ENCODE measurements around the gene EIF3F.

EIF3F gene

GRCh38 chr11:7964873-7965272 lies 22.3 kb upstream of the EIF3F start:
- no peak for DNase-seq
- H3K4me1 ChIP-seq (ENCODE audit: control extremely low read depth in 1 of 4, control insufficient read depth in 4 of 4, insufficient read depth in 4 of 4, low read length in 3 of 4): no peaks in the 10 kb centered on the region
- H3K9me3 ChIP-seq (ENCODE audit: control extremely low read depth in 1 of 5, control insufficient read depth in 4 of 5, insufficient read depth in 2 of 5, low read depth in 1 of 5, low read length in 4 of 5): peaks cover 0 to 2% (median 0%) of the 10 kb centered on the region in 5 experiments
- no peak overlapping the region for H3K27ac ChIP-seq (ENCODE audit: insufficient read depth in 1 of 2, low read depth in 1 of 2, low read length in 2 of 2, poor library complexity in 1 of 2, severe bottlenecking in 2 of 2)
- peaks cover 0 to 13% (median under 1%) of the 10 kb centered on the region in 5 experiments for H3K27me3 ChIP-seq (replicated peaks in 2 of 5; ENCODE audit: control insufficient read depth in 4 of 5, insufficient read depth in 5 of 5, low read length in 4 of 5)
- POLR2A ChIA-PET: no interaction called here
- H3K36me3 ChIP-seq (ENCODE audit: control insufficient read depth in 4 of 4, insufficient read depth in 4 of 4, low read length in 3 of 4): no peaks in the 10 kb centered on the region
- H3K4me3 ChIP-seq (ENCODE audit: control insufficient read depth in 1 of 7, extremely low read depth in 1 of 7, insufficient read depth in 4 of 7, low read depth in 2 of 7, low read length in 6 of 7): no peak overlapping the region
- CTCF ChIA-PET: no interaction called here

DNA sequence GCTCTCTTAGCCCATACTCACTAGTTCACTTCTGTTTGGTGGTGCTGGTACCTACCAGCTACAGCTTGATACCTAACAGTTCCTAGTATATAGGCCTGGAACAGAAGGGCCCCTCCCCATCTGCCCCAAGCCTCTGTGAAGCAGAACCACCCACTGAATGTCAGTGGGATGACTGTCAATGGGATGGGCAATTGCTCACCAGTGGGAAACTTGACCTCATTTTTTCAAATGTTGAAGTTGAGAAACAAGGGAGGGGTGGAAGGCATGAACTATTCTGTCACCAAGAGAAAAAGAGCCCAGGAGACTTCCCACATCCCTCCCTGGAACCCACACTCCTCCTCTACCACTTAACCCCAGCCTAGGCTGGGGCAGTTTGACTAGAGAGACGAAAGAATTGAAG lies 21.8 kb upstream of the EIF3F start, which contains the start of gene NLRP10:
NLRP10 (minus strand) TSS at position 62 of the 400 bp plus-strand sequence. CDS start 1,952 bp downstream, outside the sequence.
- no peak within 1 kb of the TSS for H3K27ac ChIP-seq (ENCODE audit: insufficient read depth in 1 of 2, low read depth in 1 of 2, low read length in 2 of 2, poor library complexity in 1 of 2, severe bottlenecking in 2 of 2)
- ChIA-PET CTCF (interaction anchor here (0.8 kb wide), 1 partner anchor 41 kb away, joined by 3 read pairs; no protein-coding TSS in a partner anchor), POLR2A (no interaction called here)
- no CpG with 5 or more reads among the region's 1 CpG for WGBS (ENCODE audit: insufficient coverage)
- no peaks in the 10 kb centered on the region for H3K4me1 ChIP-seq (ENCODE audit: control extremely low read depth in 1 of 4, control insufficient read depth in 4 of 4, insufficient read depth in 4 of 4, low read length in 3 of 4)
- H3K4me3 ChIP-seq (ENCODE audit: control insufficient read depth in 1 of 7, extremely low read depth in 1 of 7, insufficient read depth in 4 of 7, low read depth in 2 of 7, low read length in 6 of 7): no peak within 1 kb of the TSS
- H3K36me3 ChIP-seq (ENCODE audit: control insufficient read depth in 4 of 4, insufficient read depth in 4 of 4, low read length in 3 of 4): no peaks in the 10 kb centered on the region
- peaks cover 0 to 2% (median 0%) of the 10 kb centered on the region in 5 experiments for H3K9me3 ChIP-seq (ENCODE audit: control extremely low read depth in 1 of 5, control insufficient read depth in 4 of 5, insufficient read depth in 2 of 5, low read depth in 1 of 5, low read length in 4 of 5)
- DNase-seq: no peak
- peaks cover 0 to 13% (median 4%) of the 10 kb centered on the region in 5 experiments for H3K27me3 ChIP-seq (replicated peaks in 2 of 5; ENCODE audit: control insufficient read depth in 4 of 5, insufficient read depth in 5 of 5, low read length in 4 of 5)

GRCh38 chr11:7967097-7967496 lies 20.0 kb upstream of the EIF3F start:
- no peaks in the 10 kb centered on the region for H3K36me3 ChIP-seq (ENCODE audit: control insufficient read depth in 4 of 4, insufficient read depth in 4 of 4, low read length in 3 of 4)
- peaks cover 0 to 5% (median 4%) of the 10 kb centered on the region in 5 experiments for H3K27me3 ChIP-seq (replicated peaks in 2 of 5; ENCODE audit: control insufficient read depth in 4 of 5, insufficient read depth in 5 of 5, low read length in 4 of 5)
- DNase-seq: no peak
- H3K4me3 ChIP-seq (ENCODE audit: control insufficient read depth in 1 of 7, extremely low read depth in 1 of 7, insufficient read depth in 4 of 7, low read depth in 2 of 7, low read length in 6 of 7): no peak overlapping the region
- POLR2A ChIA-PET: no interaction called here
- H3K27ac ChIP-seq (ENCODE audit: insufficient read depth in 1 of 2, low read depth in 1 of 2, low read length in 2 of 2, poor library complexity in 1 of 2, severe bottlenecking in 2 of 2): no peak overlapping the region
- 100% methylated on average over 1 of the region's 1 CpG for WGBS (ENCODE audit: insufficient coverage)
- no peaks in the 10 kb centered on the region for H3K4me1 ChIP-seq (ENCODE audit: control extremely low read depth in 1 of 4, control insufficient read depth in 4 of 4, insufficient read depth in 4 of 4, low read length in 3 of 4)
- H3K9me3 ChIP-seq (ENCODE audit: control extremely low read depth in 1 of 5, control insufficient read depth in 4 of 5, insufficient read depth in 2 of 5, low read depth in 1 of 5, low read length in 4 of 5): no peaks in the 10 kb centered on the region
- CTCF ChIA-PET: no interaction called here

- Histone ChIP-seq H3K9me3 (ENCODE audit: control extremely low read depth in 1 of 5, control insufficient read depth in 4 of 5, insufficient read depth in 2 of 5, low read depth in 1 of 5, low read length in 4 of 5) (no peaks in the 10 kb centered on the region), H3K4me1 (ENCODE audit: control extremely low read depth in 1 of 4, control insufficient read depth in 4 of 4, insufficient read depth in 4 of 4, low read length in 3 of 4) (no peaks in the 10 kb centered on the region), H3K36me3 (ENCODE audit: control insufficient read depth in 4 of 4, insufficient read depth in 4 of 4, low read length in 3 of 4) (no peaks in the 10 kb centered on the region), H3K4me3 (ENCODE audit: control insufficient read depth in 1 of 7, extremely low read depth in 1 of 7, insufficient read depth in 4 of 7, low read depth in 2 of 7, low read length in 6 of 7) (no peak overlapping the region), H3K27ac (ENCODE audit: insufficient read depth in 1 of 2, low read depth in 1 of 2, low read length in 2 of 2, poor library complexity in 1 of 2, severe bottlenecking in 2 of 2) (no peak overlapping the region), H3K27me3 (replicated peaks in 2 of 5; ENCODE audit: control insufficient read depth in 4 of 5, insufficient read depth in 5 of 5, low read length in 4 of 5) (peaks cover 0 to 5% (median 4%) of the 10 kb centered on the region in 5 experiments)
- ChIA-PET CTCF (interaction anchor here (1.5 kb wide), 1 partner anchor 19 kb away, joined by 5 read pairs; the partner anchor contains the start of gene EIF3F), POLR2A (no interaction called here)
- DNase-seq: no peak
Measured at GRCh38 chr11:7967826-7968225, 19.3 kb upstream of the EIF3F start.

DNA sequence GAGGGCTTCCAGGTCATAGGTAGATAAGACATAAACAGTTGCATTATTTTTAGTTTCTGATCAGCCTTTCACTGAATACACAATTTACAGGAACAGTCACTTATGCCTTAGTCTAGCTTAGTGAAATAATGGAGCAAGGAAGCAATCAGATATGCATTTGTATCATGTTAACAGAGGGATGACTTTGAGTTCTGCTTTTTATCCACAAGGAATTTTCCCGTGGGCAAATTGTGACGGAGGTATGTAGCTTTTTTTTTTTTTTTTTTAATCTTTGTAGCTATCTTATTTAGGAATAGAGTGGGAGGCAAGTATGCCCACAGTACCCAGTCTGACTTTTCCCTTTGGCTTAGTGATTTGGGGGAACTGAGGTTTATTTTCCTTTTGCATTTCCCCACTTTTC lies 18.5 kb upstream of the EIF3F start:
- POLR2A ChIA-PET: no interaction called here
- Histone ChIP-seq H3K27ac (ENCODE audit: insufficient read depth in 1 of 2, low read depth in 1 of 2, low read length in 2 of 2, poor library complexity in 1 of 2, severe bottlenecking in 2 of 2) (no peak overlapping the region), H3K36me3 (ENCODE audit: control insufficient read depth in 4 of 4, insufficient read depth in 4 of 4, low read length in 3 of 4) (no peaks in the 10 kb centered on the region), H3K9me3 (ENCODE audit: control extremely low read depth in 1 of 5, control insufficient read depth in 4 of 5, insufficient read depth in 2 of 5, low read depth in 1 of 5, low read length in 4 of 5) (no peaks in the 10 kb centered on the region), H3K4me3 (ENCODE audit: control insufficient read depth in 1 of 7, extremely low read depth in 1 of 7, insufficient read depth in 4 of 7, low read depth in 2 of 7, low read length in 6 of 7) (no peak overlapping the region), H3K4me1 (ENCODE audit: control extremely low read depth in 1 of 4, control insufficient read depth in 4 of 4, insufficient read depth in 4 of 4, low read length in 3 of 4) (no peaks in the 10 kb centered on the region), H3K27me3 (replicated peaks in 2 of 5; ENCODE audit: control insufficient read depth in 4 of 5, insufficient read depth in 5 of 5, low read length in 4 of 5) (peaks cover 0 to 5% (median 4%) of the 10 kb centered on the region in 5 experiments)
- CTCF ChIA-PET: interaction anchor here (1.5 kb wide), 1 partner anchor 18 kb away, joined by 5 read pairs; the partner anchor contains the start of gene EIF3F
- no peak for DNase-seq
- WGBS (ENCODE audit: insufficient coverage): 92% methylated on average over 2 of the region's 2 CpGs

- Histone ChIP-seq H3K4me3 (ENCODE audit: control insufficient read depth in 1 of 7, extremely low read depth in 1 of 7, insufficient read depth in 4 of 7, low read depth in 2 of 7, low read length in 6 of 7) (no peak overlapping the region), H3K27me3 (replicated peaks in 2 of 5; ENCODE audit: control insufficient read depth in 4 of 5, insufficient read depth in 5 of 5, low read length in 4 of 5) (peaks cover 0 to 5% (median 4%) of the 10 kb centered on the region in 5 experiments)
- CTCF ChIA-PET: interaction anchor here (0.6 kb wide), 1 partner anchor 51 kb away, joined by 3 read pairs; no protein-coding TSS in a partner anchor
Measured at GRCh38 chr11:7969756-7970646, 17.1 kb upstream of the EIF3F start.

DNA sequence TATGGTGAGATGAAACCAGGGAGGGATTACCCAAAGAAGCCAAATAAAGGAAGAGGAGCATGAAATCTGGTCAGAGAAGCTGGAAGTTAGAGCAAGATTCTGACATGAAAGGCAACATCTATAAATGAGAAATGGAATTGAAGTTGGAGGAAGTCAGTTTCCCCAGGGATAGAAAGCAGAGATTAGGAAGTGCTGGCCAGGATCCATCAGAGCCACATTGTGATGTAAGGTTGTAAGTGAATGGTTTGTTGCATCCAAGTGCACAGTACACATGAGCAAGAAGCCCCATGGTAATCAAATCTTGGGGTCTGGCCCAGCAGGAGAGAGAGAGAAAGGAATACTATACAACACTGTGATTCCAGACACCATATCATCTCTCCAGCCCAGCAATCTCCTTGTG lies 15.3 kb upstream of the EIF3F start:
- no peak overlapping the region for H3K27ac ChIP-seq (ENCODE audit: insufficient read depth in 1 of 2, low read depth in 1 of 2, low read length in 2 of 2, poor library complexity in 1 of 2, severe bottlenecking in 2 of 2)
- no peaks in the 10 kb centered on the region for H3K4me1 ChIP-seq (ENCODE audit: control extremely low read depth in 1 of 4, control insufficient read depth in 4 of 4, insufficient read depth in 4 of 4, low read length in 3 of 4)
- ChIA-PET POLR2A (no interaction called here), CTCF (no interaction called here)
- DNase-seq: no peak
- no peaks in the 10 kb centered on the region for H3K36me3 ChIP-seq (ENCODE audit: control insufficient read depth in 4 of 4, insufficient read depth in 4 of 4, low read length in 3 of 4)
- no peaks in the 10 kb centered on the region for H3K9me3 ChIP-seq (ENCODE audit: control extremely low read depth in 1 of 5, control insufficient read depth in 4 of 5, insufficient read depth in 2 of 5, low read depth in 1 of 5, low read length in 4 of 5)
- no peak overlapping the region for H3K4me3 ChIP-seq (ENCODE audit: control insufficient read depth in 1 of 7, extremely low read depth in 1 of 7, insufficient read depth in 4 of 7, low read depth in 2 of 7, low read length in 6 of 7)
- H3K27me3 ChIP-seq (replicated peaks in 2 of 5; ENCODE audit: control insufficient read depth in 4 of 5, insufficient read depth in 5 of 5, low read length in 4 of 5): peaks cover 0 to 5% (median 4%) of the 10 kb centered on the region in 5 experiments

More at GRCh38 chr11:7969756-7970646, 17.1 kb upstream of the EIF3F start:
- DNase-seq: no peak
- POLR2A ChIA-PET: no interaction called here
- Histone ChIP-seq H3K36me3 (ENCODE audit: control insufficient read depth in 4 of 4, insufficient read depth in 4 of 4, low read length in 3 of 4) (no peaks in the 10 kb centered on the region), H3K27ac (ENCODE audit: insufficient read depth in 1 of 2, low read depth in 1 of 2, low read length in 2 of 2, poor library complexity in 1 of 2, severe bottlenecking in 2 of 2) (no peak overlapping the region), H3K9me3 (ENCODE audit: control extremely low read depth in 1 of 5, control insufficient read depth in 4 of 5, insufficient read depth in 2 of 5, low read depth in 1 of 5, low read length in 4 of 5) (no peaks in the 10 kb centered on the region), H3K4me1 (ENCODE audit: control extremely low read depth in 1 of 4, control insufficient read depth in 4 of 4, insufficient read depth in 4 of 4, low read length in 3 of 4) (no peaks in the 10 kb centered on the region)
- WGBS (ENCODE audit: insufficient coverage): 25% methylated on average over 1 of the region's 3 CpGs
